Astrocyte of the spinal cord (primary cell): ENCODE data around the gene NELL2.

Experiments used
- DNase-seq: peaks from one replicate; pipeline ENCODE4 v3.0.0; 2011; ENCODE audit warnings: low read depth, low spot score
- H3K4me3 ChIP-seq: 2 replicates; pipeline ENCODE4 v1.5.1; 2011; ENCODE audit warnings: low read depth, mild to moderate bottlenecking, low read length, moderate library complexity
- CTCF ChIP-seq: IDR thresholded peaks from 2 replicates; pipeline ENCODE4 v1.5.1; 2012; ENCODE audit warnings: low read depth, mild to moderate bottlenecking, low read length, inconsistent platforms
- in situ Hi-C: cut with HindIII; loops from 2 replicates; pipeline ENCODE4 v1.10.0; 2017; ENCODE audit warnings: low sequenced_read_pairs

The NELL2 gene

GRCh38 chr12:44519931-44520330 lies 356.2 kb downstream of the NELL2 start:
- H3K4me3 ChIP-seq, result no peak overlapping the region
- no peak for TF ChIP-seq CTCF
- no peak for DNase-seq
- in situ Hi-C loops, result no loop called here

GRCh38 chr12:44511289-44511688 lies 364.8 kb downstream of the NELL2 start:
- no peak overlapping the region for H3K4me3 ChIP-seq
- TF ChIP-seq CTCF, result no peak
- in situ Hi-C loops, result no loop called here
- no peak for DNase-seq

GRCh38 chr12:44510510-44510909 lies 365.6 kb downstream of the NELL2 start:
- H3K4me3 ChIP-seq, result no peak overlapping the region
- no peak for DNase-seq
- in situ Hi-C loops, result no loop called here
- TF ChIP-seq CTCF, result no peak

GRCh38 chr12:44510076-44510475 lies 366.0 kb downstream of the NELL2 start:
- in situ Hi-C loops, result no loop called here
- no peak overlapping the region for H3K4me3 ChIP-seq
- no peak for TF ChIP-seq CTCF

GRCh38 chr12:44509471-44509870 lies 366.6 kb downstream of the NELL2 start:
- in situ Hi-C loops, result no loop called here
- TF ChIP-seq CTCF, result no peak
- no peak overlapping the region for H3K4me3 ChIP-seq
- no peak for DNase-seq

More at GRCh38 chr12:44510076-44510475, 366.0 kb downstream of the NELL2 start:
- no peak for DNase-seq

GRCh38 chr12:44507461-44507860 lies 368.7 kb downstream of the NELL2 start:
- no peak for TF ChIP-seq CTCF
- in situ Hi-C loops, result no loop called here
- DNase-seq, result no peak
- H3K4me3 ChIP-seq, result no peak overlapping the region

GRCh38 chr12:44504799-44505198 lies 371.3 kb downstream of the NELL2 start:
- in situ Hi-C loops, result no loop called here
- DNase-seq, result no peak
- no peak for TF ChIP-seq CTCF
- no peak overlapping the region for H3K4me3 ChIP-seq
